Measurements from ENCODE around the gene DUSP10.

DNA sequence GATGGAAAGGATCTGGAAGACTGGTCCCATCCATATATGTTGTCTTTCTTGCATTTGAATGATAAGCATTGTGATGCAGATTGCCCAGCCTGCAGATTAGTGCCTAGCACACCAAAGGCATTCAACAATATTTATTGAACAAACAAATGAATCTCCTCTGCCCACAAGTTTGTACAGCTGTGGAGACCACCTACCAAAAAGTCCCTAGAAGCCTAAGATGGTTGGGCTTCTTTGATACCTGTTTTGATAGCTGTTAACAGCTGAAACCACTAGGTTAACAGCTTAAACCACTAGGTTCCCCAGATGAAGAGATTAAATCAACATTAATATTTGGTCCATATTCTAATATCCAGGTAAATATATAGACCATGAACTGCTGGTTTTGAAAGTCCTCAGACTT lies 9.8 kb downstream of the DUSP10 start:
- TF ChIP-seq, protein P1, sequence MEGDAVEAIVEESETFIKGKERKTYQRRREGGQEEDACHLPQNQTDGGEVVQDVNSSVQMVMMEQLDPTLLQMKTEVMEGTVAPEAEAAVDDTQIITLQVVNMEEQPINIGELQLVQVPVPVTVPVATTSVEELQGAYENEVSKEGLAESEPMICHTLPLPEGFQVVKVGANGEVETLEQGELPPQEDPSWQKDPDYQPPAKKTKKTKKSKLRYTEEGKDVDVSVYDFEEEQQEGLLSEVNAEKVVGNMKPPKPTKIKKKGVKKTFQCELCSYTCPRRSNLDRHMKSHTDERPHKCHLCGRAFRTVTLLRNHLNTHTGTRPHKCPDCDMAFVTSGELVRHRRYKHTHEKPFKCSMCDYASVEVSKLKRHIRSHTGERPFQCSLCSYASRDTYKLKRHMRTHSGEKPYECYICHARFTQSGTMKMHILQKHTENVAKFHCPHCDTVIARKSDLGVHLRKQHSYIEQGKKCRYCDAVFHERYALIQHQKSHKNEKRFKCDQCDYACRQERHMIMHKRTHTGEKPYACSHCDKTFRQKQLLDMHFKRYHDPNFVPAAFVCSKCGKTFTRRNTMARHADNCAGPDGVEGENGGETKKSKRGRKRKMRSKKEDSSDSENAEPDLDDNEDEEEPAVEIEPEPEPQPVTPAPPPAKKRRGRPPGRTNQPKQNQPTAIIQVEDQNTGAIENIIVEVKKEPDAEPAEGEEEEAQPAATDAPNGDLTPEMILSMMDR (IDR thresholded peaks at IDR 0.05) = no peak
- TF ChIP-seq POLR2A (IDR thresholded peaks at IDR 0.05) = no peak

Data from Peyer's patch (tissue), 4 donors.